ENCODE data around the gene STARD9.

DNA sequence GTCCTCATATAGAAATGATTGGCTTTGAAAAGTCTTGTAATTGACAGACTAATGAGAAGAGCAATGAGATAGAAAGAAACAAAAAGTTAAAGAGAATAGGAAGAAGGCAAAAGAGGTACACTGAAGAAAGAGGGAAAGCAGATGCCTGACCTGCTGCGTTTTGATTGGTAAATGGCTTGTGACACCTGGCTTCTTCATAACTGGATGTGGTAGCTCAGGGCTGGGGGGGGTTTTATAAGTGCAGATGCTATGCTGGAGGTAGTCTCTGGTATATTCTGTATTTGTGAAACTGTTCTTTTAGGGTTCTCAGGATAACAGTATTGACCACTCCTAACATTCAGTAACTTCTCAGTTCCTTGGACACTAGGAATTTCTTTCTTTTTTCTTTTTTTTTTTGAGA is 1.4 kb downstream of the STARD9 start:
- TF ChIP-seq, protein P1, sequence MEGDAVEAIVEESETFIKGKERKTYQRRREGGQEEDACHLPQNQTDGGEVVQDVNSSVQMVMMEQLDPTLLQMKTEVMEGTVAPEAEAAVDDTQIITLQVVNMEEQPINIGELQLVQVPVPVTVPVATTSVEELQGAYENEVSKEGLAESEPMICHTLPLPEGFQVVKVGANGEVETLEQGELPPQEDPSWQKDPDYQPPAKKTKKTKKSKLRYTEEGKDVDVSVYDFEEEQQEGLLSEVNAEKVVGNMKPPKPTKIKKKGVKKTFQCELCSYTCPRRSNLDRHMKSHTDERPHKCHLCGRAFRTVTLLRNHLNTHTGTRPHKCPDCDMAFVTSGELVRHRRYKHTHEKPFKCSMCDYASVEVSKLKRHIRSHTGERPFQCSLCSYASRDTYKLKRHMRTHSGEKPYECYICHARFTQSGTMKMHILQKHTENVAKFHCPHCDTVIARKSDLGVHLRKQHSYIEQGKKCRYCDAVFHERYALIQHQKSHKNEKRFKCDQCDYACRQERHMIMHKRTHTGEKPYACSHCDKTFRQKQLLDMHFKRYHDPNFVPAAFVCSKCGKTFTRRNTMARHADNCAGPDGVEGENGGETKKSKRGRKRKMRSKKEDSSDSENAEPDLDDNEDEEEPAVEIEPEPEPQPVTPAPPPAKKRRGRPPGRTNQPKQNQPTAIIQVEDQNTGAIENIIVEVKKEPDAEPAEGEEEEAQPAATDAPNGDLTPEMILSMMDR (optimal IDR thresholded peaks at IDR 0.05 in 1 of 3, IDR thresholded peaks at IDR 0.05 in 1 of 3, conservative IDR thresholded peaks at IDR 0.05 in 1 of 3; ENCODE audit: extremely low read depth in 1 of 3, insufficient read depth in 2 of 3, low read length in 3 of 3): no peak
- no peak for TF ChIP-seq EZH2 (IDR thresholded peaks at IDR 0.05; ENCODE audit: low read length)

Data from keratinocyte (primary cell).